SIG-M5 treated with dmso at 0.1 percent for 504 hours (cell line): ENCODE data around the gene ATF5.

Source experiments
- DNase-seq: peaks from one replicate; lab custom pipeline; 2025; ENCODE audit not compliant: unreplicated experiment; lab: John Stamatoyannopoulos, UW

Gene ATF5, protein sequence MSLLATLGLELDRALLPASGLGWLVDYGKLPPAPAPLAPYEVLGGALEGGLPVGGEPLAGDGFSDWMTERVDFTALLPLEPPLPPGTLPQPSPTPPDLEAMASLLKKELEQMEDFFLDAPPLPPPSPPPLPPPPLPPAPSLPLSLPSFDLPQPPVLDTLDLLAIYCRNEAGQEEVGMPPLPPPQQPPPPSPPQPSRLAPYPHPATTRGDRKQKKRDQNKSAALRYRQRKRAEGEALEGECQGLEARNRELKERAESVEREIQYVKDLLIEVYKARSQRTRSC

DNA sequence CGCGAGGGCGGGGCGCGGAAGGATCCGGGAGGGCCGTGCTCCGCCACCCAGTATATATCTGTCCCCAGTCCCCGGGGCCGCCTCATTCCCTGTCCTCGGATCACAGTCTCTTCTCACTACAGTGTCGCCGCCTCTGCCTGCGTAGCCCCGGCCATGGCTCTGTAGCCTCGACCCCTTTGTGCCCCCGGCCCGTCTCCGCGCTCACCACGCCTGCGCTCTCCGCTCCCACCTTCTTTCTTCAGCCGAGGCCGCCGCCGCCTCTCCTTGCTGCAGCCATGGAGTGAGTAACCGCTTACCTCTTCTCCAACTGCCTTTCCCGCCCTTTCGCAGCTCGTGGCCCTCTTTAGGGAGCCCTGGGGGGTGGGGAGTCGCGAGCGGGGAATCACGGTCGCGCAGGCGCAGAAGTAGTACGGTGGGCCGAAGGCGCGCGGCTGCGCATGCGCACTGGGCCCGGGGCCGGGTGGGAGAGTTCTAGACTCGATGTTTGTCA, at the start of gene ATF5, which contains the start of gene NUP62:
TSS of gene ATF5 (plus strand) at position 85 of the 490 bp plus-strand sequence. CDS start 1,646 bp downstream, outside the sequence.
TSS of gene NUP62 (minus strand) at position 384 of the 490 bp plus-strand sequence. CDS start 19,697 bp downstream, outside the sequence.
- DNase-seq = peak; percentile 81

DNA sequence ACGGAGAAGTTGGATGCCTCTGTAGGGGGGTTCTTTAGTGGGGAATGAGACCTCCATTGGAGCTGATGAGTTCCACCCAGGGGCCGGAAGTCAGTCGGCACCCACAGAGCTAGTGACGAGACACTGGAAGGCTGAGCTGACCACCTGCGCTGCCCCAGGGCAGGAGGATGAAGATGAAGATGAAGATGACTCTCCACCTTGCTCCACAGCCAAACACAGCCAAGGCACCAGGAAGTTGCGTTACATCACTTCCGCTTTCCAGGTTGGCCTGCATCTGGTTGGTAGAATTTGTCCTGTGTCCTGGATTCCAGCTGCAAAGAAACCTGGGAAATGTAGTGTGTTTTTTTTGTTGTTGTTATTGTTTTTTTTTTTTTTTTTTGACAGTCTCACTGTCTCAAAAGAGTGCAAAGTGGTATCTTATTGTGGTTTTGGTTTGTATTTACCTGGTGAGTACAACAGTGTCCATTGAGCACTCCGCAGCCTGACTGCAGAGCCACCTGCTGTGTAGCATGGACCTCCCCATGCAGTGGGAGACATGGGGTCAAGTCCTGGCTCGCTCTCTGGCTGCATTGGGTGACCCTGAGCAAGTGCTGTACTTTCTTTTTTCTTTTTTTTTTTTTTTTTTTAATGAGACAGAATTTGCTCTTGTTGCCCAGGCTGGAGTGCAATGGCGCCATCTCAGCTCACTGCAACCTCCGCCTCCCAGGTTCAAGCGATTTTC, 49.6 kb upstream of the ATF5 start:
- peak; percentile 43 for DNase-seq

DNA sequence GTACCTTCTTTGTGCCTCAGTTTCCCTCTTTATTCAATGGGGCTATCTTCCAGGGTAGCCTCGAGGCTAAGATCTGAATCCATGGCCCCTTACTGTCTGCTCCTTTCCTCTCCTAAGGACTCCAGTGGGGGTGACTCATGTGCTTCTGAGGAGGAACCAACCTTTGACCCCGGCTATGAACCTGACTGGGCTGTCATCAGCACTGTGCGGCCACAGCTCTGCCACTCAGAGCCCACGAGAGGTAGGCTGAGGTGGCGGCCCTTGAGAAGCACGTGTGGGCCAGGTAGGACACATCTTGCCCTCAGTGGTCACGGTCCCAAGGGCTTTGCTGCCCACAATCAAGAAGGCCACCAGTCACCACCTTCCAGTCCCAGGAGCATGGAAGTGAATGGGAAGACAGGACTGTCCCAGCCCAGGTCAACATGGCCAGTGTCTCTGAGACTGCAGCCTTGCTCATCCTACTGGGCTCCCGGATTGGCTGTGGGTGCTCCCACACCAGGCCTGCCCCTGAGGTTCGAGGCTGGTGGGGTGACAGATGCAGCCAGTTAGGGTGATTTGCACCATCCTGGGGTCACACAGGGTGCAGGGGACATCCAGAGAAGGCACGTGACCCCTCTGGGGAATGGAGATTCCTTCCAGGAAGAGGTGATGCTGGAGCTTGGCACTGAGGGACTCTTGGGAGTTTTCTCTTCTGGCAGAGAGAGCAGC, 48.7 kb upstream of the ATF5 start:
- no peak for DNase-seq

DNA sequence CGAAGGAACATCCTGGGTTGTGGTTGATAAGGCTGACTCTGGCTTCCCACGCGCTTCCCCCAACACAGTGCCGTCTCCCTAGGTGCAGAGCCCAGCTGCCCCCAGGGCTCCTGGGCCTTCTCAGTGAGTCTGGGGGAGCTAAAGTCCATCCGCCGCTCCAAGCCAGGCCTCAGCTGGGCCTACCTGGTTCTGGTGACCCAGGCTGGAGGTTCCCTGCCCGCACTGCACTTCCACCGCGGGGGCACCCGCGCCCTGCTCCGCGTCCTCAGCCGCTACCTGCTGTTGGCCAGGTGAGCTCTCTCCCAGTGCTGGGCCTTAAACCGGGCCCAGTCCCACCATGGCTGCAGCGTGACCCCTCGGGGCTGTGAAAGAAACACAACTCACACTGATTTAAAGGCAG, 47.8 kb upstream of the ATF5 start:
- DNase-seq = no peak

DNA sequence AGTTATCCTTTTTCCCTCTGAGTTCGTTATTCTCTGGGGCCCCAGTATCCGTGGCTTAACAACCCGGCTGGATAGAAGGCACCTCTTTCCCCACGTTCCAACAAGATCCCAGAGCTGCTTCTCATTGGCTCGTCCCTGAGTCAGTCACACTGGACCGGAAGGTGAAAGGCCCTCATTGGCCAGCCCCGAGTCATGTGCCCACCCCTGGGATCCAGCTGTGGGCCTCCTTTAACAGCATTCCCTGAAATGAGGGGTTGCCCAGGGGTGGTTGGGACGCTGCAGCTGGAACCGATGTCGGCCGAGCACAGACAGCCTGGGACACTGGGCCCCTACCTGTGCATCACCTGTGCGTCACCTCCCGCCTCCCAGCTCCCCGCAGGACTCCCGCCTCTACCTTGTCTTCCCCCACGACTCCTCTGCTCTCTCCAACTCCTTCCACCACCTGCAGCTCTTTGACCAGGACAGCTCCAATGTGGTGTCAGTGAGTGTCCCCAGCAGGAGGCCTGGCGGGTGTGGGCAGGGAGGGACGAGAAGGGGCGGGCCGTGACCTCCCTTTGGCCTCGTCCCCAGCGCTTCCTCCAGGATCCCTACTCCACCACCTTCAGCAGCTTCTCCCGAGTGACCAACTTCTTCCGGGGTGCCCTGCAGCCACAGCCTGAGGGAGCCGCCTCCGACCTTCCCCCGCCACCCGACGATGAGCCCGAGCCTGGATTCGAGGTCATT, 47.2 kb upstream of the ATF5 start:
- no peak for DNase-seq

DNA sequence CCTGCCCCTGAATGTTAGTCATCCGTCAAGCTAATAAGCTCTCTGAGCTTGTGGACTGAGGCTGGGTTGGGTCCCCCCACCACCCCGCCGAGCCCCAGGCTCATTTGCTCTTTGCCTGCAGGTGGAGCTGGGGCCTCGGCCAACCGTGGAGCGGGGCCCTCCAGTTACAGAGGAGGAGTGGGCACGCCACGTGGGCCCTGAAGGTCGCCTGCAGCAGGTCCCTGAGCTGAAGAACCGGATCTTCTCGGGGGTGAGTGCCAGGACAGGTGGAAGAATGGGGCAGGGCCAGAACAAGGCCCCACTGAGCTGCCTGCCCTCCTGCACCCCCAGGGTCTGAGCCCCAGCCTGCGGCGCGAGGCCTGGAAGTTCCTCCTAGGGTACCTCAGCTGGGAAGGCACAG, 46.4 kb upstream of the ATF5 start:
- DNase-seq = no peak

DNA sequence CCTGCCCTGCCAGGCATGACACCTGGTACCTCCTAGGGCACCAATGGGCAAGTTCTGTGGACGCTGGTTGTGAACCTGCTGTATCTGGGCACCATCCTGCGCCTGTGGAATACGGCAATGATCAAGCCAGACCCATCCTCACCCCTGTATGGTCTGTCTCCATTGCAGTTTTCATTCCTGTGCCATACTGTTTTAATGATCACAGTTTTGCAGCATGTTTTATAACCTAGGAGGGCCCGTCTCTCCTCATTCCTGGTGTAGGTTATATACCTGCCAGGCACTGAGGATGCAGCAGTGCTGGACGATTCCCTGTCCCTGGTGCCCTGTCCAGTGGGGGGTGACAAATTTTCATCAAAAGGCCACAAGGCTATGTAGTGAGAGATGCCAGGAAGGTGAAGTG, 45.9 kb upstream of the ATF5 start:
- DNase-seq = no peak

DNA sequence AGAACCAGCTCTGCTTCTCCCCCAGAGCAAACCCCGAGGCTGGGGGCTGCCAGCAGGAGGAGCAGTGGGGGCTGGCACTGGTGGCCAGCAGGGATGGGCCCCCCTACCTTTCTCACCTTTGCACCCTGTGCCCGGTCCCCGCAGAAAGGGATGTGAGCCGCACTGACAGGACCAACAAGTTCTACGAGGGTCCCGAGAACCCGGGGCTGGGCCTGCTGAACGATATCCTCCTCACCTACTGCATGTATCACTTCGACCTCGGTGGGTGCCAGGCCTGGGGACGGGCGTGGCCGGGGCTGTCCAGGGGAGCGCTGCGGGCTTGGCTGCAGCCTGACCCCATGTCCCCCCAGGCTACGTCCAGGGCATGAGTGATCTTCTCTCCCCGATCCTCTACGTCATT, 44.9 kb upstream of the ATF5 start:
- DNase-seq = no peak

DNA sequence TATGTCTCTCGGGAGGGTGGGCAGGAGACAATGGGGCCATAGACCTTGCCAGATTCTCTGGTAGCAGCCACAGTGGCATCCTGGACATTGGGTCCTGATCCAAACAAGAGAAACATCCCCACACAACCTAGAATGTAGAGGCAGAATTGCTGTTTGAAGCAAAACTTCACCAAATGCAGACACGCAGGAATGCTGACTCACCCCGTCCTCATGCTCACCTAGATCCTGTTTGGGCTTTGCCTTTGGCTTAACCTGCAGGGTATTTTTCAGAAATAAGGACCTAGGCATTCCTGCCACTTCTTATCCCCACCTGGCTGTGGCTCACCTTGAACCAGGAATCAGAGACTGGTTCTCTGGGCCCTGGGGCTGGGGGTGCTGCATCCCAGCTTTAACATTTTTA, 44.2 kb upstream of the ATF5 start:
- DNase-seq = no peak

DNA sequence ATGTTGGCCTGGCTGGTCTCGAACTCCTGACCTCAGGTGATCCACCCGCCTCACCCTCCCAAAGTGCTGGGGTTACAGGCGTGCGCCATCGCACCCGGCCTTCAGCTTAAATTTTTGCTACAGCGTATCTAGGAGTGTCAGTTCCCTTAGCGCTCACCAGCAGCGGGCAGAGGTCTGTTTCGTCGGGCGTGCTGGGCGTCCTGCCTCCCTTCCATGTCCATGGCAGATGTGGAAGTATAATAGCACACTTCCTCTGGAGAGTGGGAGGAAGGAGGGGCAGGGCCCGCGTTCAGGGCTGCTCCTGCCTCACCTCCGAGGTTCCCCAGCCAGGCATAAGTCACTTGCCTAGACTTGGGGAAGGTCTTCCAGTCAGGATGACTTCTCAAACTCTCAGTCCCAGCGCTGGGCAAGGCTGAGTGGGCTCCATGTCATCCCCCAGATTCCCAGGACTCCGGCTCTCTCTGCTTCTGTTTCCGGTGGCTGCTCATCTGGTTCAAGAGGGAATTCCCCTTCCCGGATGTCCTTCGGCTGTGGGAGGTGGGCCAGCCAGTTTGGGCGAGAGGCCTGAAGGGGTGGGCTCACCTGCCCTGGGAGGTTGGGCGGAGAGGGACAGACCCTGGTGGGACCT, 41.9 kb upstream of the ATF5 start:
- DNase-seq = no peak

DNA sequence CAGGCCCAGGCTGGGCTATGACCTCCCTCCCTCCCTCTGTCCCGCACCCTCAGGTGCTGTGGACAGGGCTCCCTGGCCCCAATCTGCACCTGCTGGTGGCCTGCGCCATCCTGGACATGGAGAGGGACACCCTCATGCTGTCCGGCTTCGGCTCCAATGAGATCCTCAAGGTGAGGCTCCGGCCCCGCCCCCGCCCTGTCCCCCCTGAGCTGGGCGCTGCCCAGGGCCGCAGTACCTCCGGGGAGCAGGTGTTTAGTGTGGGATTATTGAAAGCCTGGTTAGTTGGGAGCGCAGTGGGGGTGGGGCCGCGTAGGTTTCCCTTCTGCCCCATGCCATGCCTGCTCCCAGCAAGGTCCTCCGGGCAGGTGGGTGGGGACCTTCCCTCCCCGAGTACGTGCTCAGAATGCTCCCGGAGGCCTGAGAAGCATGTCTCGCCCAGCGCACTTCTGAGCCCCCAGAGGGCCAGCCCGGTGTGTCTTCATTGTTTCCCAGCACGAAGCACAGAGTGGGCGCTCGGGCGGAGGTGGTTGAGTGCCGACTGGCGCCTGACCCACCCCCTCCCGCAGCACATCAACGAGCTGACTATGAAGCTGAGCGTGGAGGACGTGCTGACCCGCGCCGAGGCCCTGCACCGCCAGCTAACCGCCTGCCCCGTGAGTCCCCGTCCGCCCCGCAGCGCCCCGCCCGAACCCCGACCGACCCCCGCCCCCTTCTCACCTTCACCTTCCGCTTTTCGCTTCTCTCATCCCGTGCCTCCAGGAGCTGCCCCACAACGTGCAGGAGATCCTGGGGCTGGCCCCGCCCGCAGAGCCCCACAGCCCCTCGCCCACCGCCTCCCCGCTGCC, 41.1 kb upstream of the ATF5 start:
- no peak for DNase-seq

DNA sequence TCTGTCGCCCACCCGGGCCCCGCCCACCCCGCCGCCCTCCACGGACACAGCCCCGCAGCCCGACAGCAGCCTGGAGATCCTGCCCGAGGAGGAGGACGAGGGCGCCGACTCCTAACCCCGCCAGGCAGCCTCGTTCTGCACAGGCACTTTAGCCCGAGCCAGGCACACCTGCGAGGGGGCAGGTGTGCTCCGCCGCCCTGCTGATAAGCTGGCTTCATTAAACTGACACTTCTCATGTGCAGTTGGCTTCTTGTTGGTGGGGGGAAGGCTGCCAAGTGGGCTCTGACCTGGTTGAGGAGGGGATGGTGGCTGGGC, 40.5 kb upstream of the ATF5 start:
- no peak for DNase-seq

DNA sequence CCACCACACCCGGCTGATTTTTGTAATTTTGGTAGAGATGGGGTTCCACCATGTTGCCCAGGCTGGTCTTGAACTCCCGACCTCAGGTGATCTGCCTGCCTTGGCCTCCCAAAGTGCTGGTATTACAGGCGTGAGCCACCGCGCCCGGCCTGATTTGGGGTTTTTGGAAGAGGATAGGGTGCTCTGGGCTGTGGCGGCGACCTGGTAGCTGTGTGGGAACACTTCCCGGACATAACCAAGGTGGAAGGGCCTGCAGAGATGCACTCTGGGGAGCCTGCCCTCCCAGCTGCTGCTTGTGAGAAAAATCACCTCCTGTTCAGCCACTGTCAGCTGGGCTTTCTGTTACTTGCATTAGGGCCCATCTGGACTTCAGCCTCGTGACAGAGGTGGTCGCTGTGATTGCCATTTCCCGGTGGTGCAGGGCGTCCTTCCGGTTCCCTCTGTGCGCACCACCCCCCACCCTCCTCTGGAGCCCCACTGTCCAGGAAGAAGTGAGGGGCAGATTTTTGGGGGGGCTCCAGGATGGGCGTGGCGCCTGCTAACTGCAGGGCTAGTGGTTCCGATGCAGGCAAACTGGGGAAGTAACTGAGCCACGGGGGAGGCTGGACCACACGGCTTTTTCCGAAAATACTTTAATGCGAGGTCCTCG, 39.8 kb upstream of the ATF5 start:
- DNase-seq = no peak

DNA sequence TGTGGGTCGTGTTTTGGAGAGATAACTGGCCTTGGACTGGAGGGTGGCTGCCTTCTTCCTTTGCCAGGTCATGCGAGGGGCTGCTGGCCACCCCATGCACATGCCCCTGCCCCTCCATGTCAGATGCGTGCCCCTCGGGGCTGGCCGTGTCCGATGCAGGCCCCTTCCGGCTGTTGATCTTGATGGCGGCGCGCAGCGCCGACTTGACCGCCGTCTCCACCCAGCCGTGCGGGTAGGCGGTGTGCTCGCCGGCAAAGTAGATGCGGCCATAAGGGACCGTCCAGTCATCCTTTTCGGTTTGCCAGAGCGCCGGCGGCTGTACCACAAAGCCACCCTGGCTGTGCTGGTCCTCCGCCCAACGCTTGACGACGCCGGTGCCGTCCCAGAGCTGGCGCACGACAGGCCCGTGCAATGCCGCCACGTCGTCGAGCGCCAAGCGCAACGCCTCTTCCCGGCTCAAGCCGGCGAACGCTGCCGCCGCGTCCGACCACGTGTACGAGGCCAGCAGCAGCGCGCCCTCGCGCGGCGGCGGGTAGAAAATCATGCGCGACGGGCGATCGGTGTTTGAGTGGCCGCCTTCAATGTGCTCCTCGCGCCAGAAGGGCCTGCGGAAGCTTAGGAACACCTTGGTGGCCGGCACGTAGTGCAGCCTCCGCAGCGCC, 39.2 kb upstream of the ATF5 start:
- peak; percentile 10 for DNase-seq

DNA sequence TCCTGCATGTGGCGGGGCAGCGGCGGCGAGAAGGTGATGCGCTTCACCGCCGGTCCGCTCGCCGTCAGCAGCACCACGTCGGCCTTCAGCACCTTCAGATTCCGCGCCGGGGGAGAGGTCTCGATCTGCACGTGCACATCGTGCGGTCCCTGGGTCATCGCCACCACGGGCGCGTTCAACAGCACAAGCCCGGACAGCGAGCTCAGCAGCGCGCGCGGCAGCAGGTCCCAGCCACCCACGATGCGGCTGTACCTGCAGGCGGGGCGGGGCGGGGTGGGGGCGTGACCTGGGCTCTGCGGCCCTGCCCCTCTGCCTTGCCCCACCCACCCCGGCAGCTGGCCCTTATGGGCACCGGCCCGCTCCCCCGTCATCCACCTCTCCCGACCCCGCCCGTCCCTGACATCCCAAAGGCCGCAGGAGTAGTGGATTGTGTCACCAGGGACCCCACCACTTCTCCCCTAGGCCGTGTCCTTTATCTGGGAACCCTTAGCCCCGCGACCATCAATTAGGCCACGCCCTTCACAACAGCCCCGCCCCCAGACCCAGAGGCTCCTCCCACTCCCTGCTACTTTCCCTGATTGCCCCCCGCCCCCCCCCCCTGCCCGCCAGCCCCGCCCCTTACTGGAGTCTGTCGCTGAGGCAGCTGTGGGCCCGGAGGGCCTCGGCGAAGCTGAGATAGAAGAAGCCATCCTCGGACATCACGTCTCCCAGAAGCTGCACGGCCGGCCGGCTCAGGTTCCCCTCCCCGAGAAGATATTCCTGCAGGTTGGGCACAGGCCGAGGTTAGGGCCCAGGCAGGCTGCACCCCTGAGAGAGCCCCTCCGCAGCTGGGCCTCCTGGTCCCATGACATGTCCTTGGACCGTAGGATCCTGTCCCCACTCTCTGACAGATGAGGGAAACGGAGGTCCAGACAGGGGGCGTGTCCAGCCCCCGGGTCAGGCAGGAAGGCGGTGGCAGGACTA, 38.4 kb upstream of the ATF5 start:
- no peak for DNase-seq

DNA sequence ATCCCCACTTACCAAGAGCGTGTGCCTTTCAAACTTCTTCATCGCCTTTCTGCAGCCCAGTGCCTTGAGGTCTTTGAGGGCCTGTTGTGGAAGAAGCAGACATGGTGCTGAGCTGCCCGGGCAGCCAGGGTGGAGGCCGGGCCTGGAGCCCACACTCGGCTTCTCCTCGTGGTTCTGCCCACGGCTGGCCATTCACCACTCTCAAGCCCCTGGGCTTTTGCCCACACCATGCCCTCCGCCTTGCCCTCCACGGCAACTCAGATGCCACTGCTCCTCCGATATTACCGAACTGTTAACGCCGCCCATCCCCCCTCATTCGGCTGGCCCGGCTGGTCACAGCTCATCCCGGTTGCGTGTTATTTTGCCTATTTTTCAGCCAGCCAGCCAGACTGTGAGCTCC, 37.6 kb upstream of the ATF5 start:
- no peak for DNase-seq

DNA sequence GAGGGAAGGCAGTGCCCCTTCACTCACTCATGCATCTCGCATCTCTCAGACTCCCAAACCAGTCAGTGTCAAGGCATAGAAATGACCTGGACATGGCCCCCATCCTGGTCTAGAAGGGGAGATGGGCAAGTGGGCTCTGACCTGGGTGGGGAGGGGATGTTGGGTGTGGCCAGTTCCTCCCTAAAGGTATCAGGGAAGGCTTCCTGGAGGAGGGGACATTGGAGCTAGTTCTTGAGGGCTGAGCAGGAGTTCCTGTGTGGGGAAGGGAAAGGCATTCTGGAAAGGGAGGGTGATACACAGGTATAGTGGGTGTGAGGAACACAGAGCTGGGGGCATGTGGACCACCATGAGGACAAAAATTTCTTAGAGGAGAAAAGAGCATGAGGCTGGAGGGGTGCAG, 36.3 kb upstream of the ATF5 start:
- DNase-seq = no peak
